GM23248 (cell line): ENCODE data around the gene FBXO11.

Experiments used
- EZH2 ChIP-seq: fragments of 200-600 bp; sonication (generic); IDR thresholded peaks from 2 replicates; pipeline ENCODE4 v1.6.1; 2018; ENCODE audit warnings: antibody characterized with exemption, mild to moderate bottlenecking; ENCODE audit not compliant: insufficient read depth, poor library complexity, severe bottlenecking
- EZH2phosphoT487 ChIP-seq: fragments of 200-600 bp; sonication (generic); IDR thresholded peaks from 2 replicates; pipeline ENCODE4 v1.6.1; 2018; ENCODE audit warnings: antibody characterized with exemption, moderate library complexity, mild to moderate bottlenecking, low read depth; ENCODE audit not compliant: insufficient read depth

- TF ChIP-seq EZH2 (no peak), EZH2phosphoT487 (no peak)
Observed at GRCh38 chr2:47844162-47844561, 62.1 kb downstream of the FBXO11 start.
